Adrenal gland (tissue), 12 donors: ENCODE measurements around the gene KCNN2. TPM values are rescaled to one million over a fixed set of nuclear protein-coding genes. Genes with fewer than 3 reads are reported as not detected.

Source experiments
- DNase-seq, 7 donors: peaks; one replicate each; pipeline ENCODE4 v3.0.0-alpha.2; 2019 to 2020
- H3K27ac ChIP-seq, 5 donors: fragments of 200-600 bp; sonication (generic) in 4 of 5; 1 replicate in 3 of 5; 2 replicates in 2 of 5; pipeline versions ENCODE4 v1.5.1 to v1.8.0; 2016 to 2020; ENCODE audit warnings: mild to moderate bottlenecking in 1 of 5
- H3K27me3 ChIP-seq: fragments of 200-600 bp; 2 replicates; pipeline ENCODE4 v1.8.0; 2021
- H3K36me3 ChIP-seq, 2 donors: fragments of 200-600 bp; replicated peaks in 1 of 2; 1 replicate in 1 of 2; 2 replicates in 1 of 2; pipeline versions ENCODE4 v1.5.1 to v1.8.0; 2018 to 2022
- H3K4me1 ChIP-seq, 2 donors: fragments of 200-600 bp; replicated peaks in 1 of 2; 1 replicate in 1 of 2; 2 replicates in 1 of 2; pipeline versions ENCODE4 v1.5.1 to v1.8.0; 2018 to 2021
- H3K4me3 ChIP-seq, 4 donors: fragments of 200-600 bp; sonication (generic) in 3 of 4; one replicate each; pipeline ENCODE4 v1.5.1; 2016 to 2018
- H3K9me3 ChIP-seq, 3 donors: fragments of 200-600 bp; sonication (generic) in 1 of 3; replicated peaks in 1 of 3; 1 replicate in 2 of 3; 2 replicates in 1 of 3; pipeline versions ENCODE4 v1.5.1 to v1.8.0; 2016 to 2021
- CTCF ChIP-seq, 6 experiments: fragments of 450-650 bp in 4 of 6; fragments of 200-600 bp in 2 of 6; sonication (generic) in 1 of 6; IDR thresholded peaks; 1 replicate in 5 of 6; 2 replicates in 1 of 6; pipeline versions ENCODE4 v1.5.1 to v1.8.0; 2016 to 2021; ENCODE audit warnings: antibody characterized with exemption in 6 of 6, mild to moderate bottlenecking in 2 of 6, moderate library complexity in 1 of 6
- POLR2A ChIP-seq, 2 donors: fragments of 450-650 bp; IDR thresholded peaks; one replicate each; pipeline ENCODE4 v1.6.1; 2017; ENCODE audit warnings: antibody characterized with exemption in 2 of 2, mild to moderate bottlenecking in 2 of 2, moderate library complexity in 1 of 2
- WGBS, 4 donors: extraction: QIAGEN DNeasy Blood & Tissue Kit in 2 of 4; methylation state at CpG; one replicate each; pipeline versions ENCODE4 v1.1.5 to v1.1.7; 2013 to 2017; 5-methylcytosine and 5-hydroxymethylcytosine counted together
- intact Hi-C, 2 donors: fragments of 100-400 bp; cut with DNase I; formaldehyde crosslinking; loops; one replicate each; pipeline versions ENCODE4 v1.14.1 to v1.15.0; 2022 to 2023
- polyA plus RNA-seq, 3 donors: library from polyadenylated mRNA; stranded (reverse); fragments of 200-250 nt in 2 of 3; fragments of 350-450 nt in 1 of 3; fragmentation: Illumina TruSeq in 1 of 3; extraction: RNeasy Lipid Tissue Mini Kit (QIAGEN cat#74804) in 1 of 3; gene quantifications; one replicate each; pipeline ENCODE4 v1.2.3, GENCODE V29; 2013 to 2014
- total RNA-seq, 9 donors: library from RNA; depleted of rRNA in 4 of 9; stranded (reverse); fragments of >200 nt in 4 of 9; fragments of 120-200 nt in 1 of 9; fragmentation: NEBNext Ultra II Directional in 1 of 9; extraction: Animal tissue kit (Norgen Biotek cat#: 25700) in 1 of 9; gene quantifications; one replicate each; pipeline versions ENCODE4 v1.1.0 to v1.2.4, GENCODE V29; 2013 to 2023
- donor health status: healthy with polysubstance abuse.
- donor health status: Bipolar disorder and iron deficiency.
- donor health status: DM: yes; HTN: yes; CAD: no.
- donor health status: DM: no; HTN: no; CAD: no.
- donor health status: DM: no; HTN: no; CAD: no.
- donor health status: DM: yes; HTN: yes; CAD: no.

KCNN2 gene
- total and polyA plus RNA-seq, 12 donors, result 18.5 to 184 (median 44.7) TPM

- H3K27me3 ChIP-seq, result peaks cover 6% of the 10 kb centered on the region
These were observed 800 bp upstream of the KCNN2 start for GRCh38 chr5:114360816-114361723.

GRCh38 chr5:114362197-114362976 lies 517 bp downstream of the KCNN2 start:
- WGBS, 4 donors, result 0 to 1% (median 1%) methylated on average over 2 to 87 of the region's 87 CpGs; no CpG with 5 or more reads in 1 of the 4 donors
- intact Hi-C loops, result loop anchor here in 1 of 2 donors (5.0 kb wide), 2 partner anchors 90 to 425 kb away; no protein-coding TSS in a partner anchor
- H3K27ac ChIP-seq, result peak overlapping the region in 4 of 5 donors; percentile 53 to 81 (median 72)

More at GRCh38 chr5:114360816-114361723, 800 bp upstream of the KCNN2 start:
- H3K4me3 ChIP-seq, result peak overlapping the region in 3 of 4 donors; percentile 18 to 84 (median 60)
- TF ChIP-seq POLR2A (IDR thresholded peaks at IDR 0.05), result no peak
- peak; percentile 8 to 46 (median 30) for TF ChIP-seq CTCF (IDR thresholded peaks at IDR 0.05)
- intact Hi-C loops, result loop anchor here in 1 of 2 donors (5.0 kb wide), 2 partner anchors 91 to 426 kb away; no protein-coding TSS in a partner anchor
- DNase-seq, result peak; percentile 68 to 81 (median 72)
- H3K27ac ChIP-seq, result peak overlapping the region in 4 of 5 donors; percentile 54 to 81 (median 72)
- no peaks in the 10 kb centered on the region for H3K9me3 ChIP-seq
- peaks cover 3 to 23% of the 10 kb centered on the region in 2 donors for H3K4me1 ChIP-seq
- WGBS, 4 donors, result 0 to 1% (median 1%) methylated on average over 10 to 78 of the region's 78 CpGs
- no peaks in the 10 kb centered on the region for H3K36me3 ChIP-seq

DNA sequence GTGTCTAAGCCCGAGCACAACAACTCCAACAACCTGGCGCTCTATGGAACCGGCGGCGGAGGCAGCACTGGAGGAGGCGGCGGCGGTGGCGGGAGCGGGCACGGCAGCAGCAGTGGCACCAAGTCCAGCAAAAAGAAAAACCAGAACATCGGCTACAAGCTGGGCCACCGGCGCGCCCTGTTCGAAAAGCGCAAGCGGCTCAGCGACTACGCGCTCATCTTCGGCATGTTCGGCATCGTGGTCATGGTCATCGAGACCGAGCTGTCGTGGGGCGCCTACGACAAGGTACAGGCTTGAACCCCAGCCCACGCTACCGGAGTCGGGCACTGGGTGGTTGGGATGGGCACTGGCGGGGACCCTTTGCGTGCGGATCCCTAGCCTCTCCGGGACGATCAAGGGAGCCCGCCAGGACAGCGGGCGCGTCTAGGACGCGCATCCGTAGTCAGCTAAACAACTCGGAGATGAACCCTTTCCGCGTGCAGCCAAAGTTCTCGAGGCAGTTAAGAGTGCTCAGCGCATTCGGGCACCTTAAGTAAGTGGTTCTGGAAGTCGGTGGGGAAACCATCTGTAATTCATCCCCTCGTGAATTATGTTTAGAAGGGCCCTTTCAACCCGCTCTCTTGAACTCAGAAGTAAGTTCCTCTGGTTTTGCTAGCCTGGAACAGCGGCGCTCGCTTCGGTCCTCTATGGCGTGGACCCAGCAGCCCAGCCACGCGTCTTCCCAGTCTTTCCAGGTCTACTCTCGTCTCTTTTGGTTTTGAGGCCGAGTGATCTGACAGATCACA lies 1.3 kb downstream of the KCNN2 start:
- intact Hi-C loops, result loop anchor here in 1 of 2 donors (5.0 kb wide), 2 partner anchors 89 to 424 kb away; no protein-coding TSS in a partner anchor
- peaks cover 6% of the 10 kb centered on the region for H3K27me3 ChIP-seq
- no peak for TF ChIP-seq POLR2A (IDR thresholded peaks at IDR 0.05)
- H3K4me3 ChIP-seq, result peak overlapping the region; percentile 43 to 84 (median 57)
- H3K27ac ChIP-seq, result peak overlapping the region in 4 of 5 donors; percentile 53 to 81 (median 72)
- H3K9me3 ChIP-seq, result no peaks in the 10 kb centered on the region
- peaks cover 10 to 42% of the 10 kb centered on the region in 2 donors for H3K4me1 ChIP-seq
- WGBS, 4 donors, result 1 to 5% (median 3%) methylated on average over 11 to 62 of the region's 62 CpGs
- DNase-seq, result peak in 5 of 7 donors; percentile 30 to 40 (median 34)
- no peaks in the 10 kb centered on the region for H3K36me3 ChIP-seq

More at GRCh38 chr5:114362197-114362976, 517 bp downstream of the KCNN2 start:
- H3K36me3 ChIP-seq, result no peaks in the 10 kb centered on the region
- H3K27me3 ChIP-seq, result peaks cover 6% of the 10 kb centered on the region
- H3K4me1 ChIP-seq, result peaks cover 10 to 34% of the 10 kb centered on the region in 2 donors
- peak overlapping the region; percentile 43 to 84 (median 57) for H3K4me3 ChIP-seq
- DNase-seq, result peak in 1 of 7 donors; percentile 55
- no peaks in the 10 kb centered on the region for H3K9me3 ChIP-seq
- TF ChIP-seq CTCF (IDR thresholded peaks at IDR 0.05) (peak in 2 of 6 experiments; percentile 11 to 13), POLR2A (IDR thresholded peaks at IDR 0.05) (peak in 1 of 2 donors; percentile 48)

- intact Hi-C loops, result loop anchor here in 1 of 2 donors (5.0 kb wide), 2 partner anchors 88 to 423 kb away; no protein-coding TSS in a partner anchor
- peak overlapping the region in 3 of 4 donors; percentile 54 to 84 (median 60) for H3K4me3 ChIP-seq
- no peaks in the 10 kb centered on the region for H3K9me3 ChIP-seq
- WGBS, 4 donors, result 2 to 10% (median 4%) methylated on average over 10 of the region's 10 CpGs
- peaks cover 6% of the 10 kb centered on the region for H3K27me3 ChIP-seq
- no peaks in the 10 kb centered on the region for H3K36me3 ChIP-seq
- peaks cover 12 to 45% of the 10 kb centered on the region in 2 donors for H3K4me1 ChIP-seq
- TF ChIP-seq POLR2A (IDR thresholded peaks at IDR 0.05) (peak in 1 of 2 donors; percentile 34), CTCF (IDR thresholded peaks at IDR 0.05) (peak in 1 of 6 experiments; percentile 9)
- H3K27ac ChIP-seq, result peak overlapping the region in 3 of 5 donors; percentile 66 to 81 (median 78)
- DNase-seq, result peak in 2 of 7 donors; percentile 25 to 27
These were observed 2.0 kb downstream of the KCNN2 start for GRCh38 chr5:114363837-114364236.
